ENCODE results near the gene RABIF.

Gene RABIF

DNA sequence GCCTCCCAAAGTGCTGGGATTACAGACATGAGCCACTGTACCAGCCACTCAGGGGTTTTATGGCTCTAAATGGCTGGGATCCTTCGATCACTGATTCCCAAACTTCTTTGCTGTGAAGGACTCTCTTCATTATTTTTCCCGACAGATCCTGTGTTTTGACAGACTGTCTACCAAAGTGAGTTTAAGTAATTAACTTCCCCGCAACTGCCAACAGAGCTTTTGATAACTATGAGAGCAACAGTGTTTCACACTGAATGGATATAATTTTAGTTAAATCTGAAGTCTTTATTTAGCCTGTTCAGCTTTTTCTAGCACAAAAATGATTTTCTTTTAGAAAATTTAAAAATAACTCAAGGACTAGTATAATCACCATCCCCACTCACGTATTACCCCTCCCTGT is 12.6 kb upstream of the RABIF start:
- Mint-ChIP-seq H3K27me3 (no peaks in the 10 kb centered on the region), H3K4me3 (no peak overlapping the region), H3K27ac (peak overlapping the region; percentile 28), H3K4me1 (ENCODE audit: low read depth) (no peaks in the 10 kb centered on the region), H3K36me3 (peaks cover 5% of the 10 kb centered on the region), H3K9me3 (ENCODE audit: low read depth) (no peaks in the 10 kb centered on the region)

GRCh38 chr1:202892501-202892900 is 3.6 kb upstream of the RABIF start:
- no peaks in the 10 kb centered on the region for H3K27me3 Mint-ChIP-seq

GRCh38 chr1:202890392-202890791 is 1.4 kb upstream of the RABIF start:
- H3K9me3 Mint-ChIP-seq (ENCODE audit: low read depth) = no peaks in the 10 kb centered on the region
- H3K4me3 Mint-ChIP-seq = no peak overlapping the region
- H3K4me1 Mint-ChIP-seq (ENCODE audit: low read depth) = peaks cover 18% of the 10 kb centered on the region
- no peaks in the 10 kb centered on the region for H3K36me3 Mint-ChIP-seq
- H3K27ac Mint-ChIP-seq = peak overlapping the region; percentile 31
- no peaks in the 10 kb centered on the region for H3K27me3 Mint-ChIP-seq

More at GRCh38 chr1:202892501-202892900, 3.6 kb upstream of the RABIF start:
- Mint-ChIP-seq H3K36me3 (no peaks in the 10 kb centered on the region), H3K9me3 (ENCODE audit: low read depth) (no peaks in the 10 kb centered on the region), H3K27ac (no peak overlapping the region), H3K4me1 (ENCODE audit: low read depth) (peaks cover 15% of the 10 kb centered on the region), H3K4me3 (no peak overlapping the region)

DNA sequence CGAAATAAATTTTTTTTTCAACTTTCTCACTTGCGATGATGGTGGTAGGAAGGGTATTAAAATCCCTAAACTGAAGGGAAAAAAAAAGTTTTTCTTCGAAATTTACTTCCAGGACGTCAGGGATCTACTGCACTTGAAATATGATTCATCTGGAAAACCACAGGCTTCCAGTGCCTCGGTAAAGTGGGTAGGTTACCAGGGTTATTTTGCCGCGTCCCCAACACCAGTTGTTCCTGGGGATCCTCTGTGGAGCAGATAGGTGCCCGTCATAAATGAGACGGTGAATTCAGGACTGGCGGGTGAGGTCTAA is 773 bp downstream of the RABIF start:
- Mint-ChIP-seq H3K9me3 (ENCODE audit: low read depth) (no peaks in the 10 kb centered on the region), H3K36me3 (no peaks in the 10 kb centered on the region), H3K4me3 (peak overlapping the region; percentile 93), H3K27ac (peak overlapping the region; percentile 87), H3K4me1 (ENCODE audit: low read depth) (peaks cover 22% of the 10 kb centered on the region), H3K27me3 (no peaks in the 10 kb centered on the region)

- peaks cover 2% of the 10 kb centered on the region for H3K36me3 Mint-ChIP-seq
- no peaks in the 10 kb centered on the region for H3K27me3 Mint-ChIP-seq
- H3K4me1 Mint-ChIP-seq (ENCODE audit: low read depth) = peaks cover 6% of the 10 kb centered on the region
- H3K27ac Mint-ChIP-seq = no peak overlapping the region
- H3K9me3 Mint-ChIP-seq (ENCODE audit: low read depth) = no peaks in the 10 kb centered on the region
- H3K4me3 Mint-ChIP-seq = no peak overlapping the region
Observed at GRCh38 chr1:202880961-202881460, 7.9 kb downstream of the RABIF start.

- Mint-ChIP-seq H3K4me3 (no peak overlapping the region), H3K9me3 (ENCODE audit: low read depth) (no peaks in the 10 kb centered on the region), H3K4me1 (ENCODE audit: low read depth) (peaks cover 5% of the 10 kb centered on the region), H3K27ac (no peak overlapping the region), H3K36me3 (peaks cover 2% of the 10 kb centered on the region), H3K27me3 (no peaks in the 10 kb centered on the region)
Observed at GRCh38 chr1:202880062-202880461, 8.9 kb downstream of the RABIF start.

- Mint-ChIP-seq H3K4me3 (no peak overlapping the region), H3K27ac (no peak overlapping the region), H3K27me3 (no peaks in the 10 kb centered on the region), H3K4me1 (ENCODE audit: low read depth) (peaks cover 2% of the 10 kb centered on the region), H3K36me3 (peaks cover 2% of the 10 kb centered on the region), H3K9me3 (ENCODE audit: low read depth) (no peaks in the 10 kb centered on the region)
Observed at GRCh38 chr1:202879128-202879527, 9.8 kb downstream of the RABIF start.

DNA sequence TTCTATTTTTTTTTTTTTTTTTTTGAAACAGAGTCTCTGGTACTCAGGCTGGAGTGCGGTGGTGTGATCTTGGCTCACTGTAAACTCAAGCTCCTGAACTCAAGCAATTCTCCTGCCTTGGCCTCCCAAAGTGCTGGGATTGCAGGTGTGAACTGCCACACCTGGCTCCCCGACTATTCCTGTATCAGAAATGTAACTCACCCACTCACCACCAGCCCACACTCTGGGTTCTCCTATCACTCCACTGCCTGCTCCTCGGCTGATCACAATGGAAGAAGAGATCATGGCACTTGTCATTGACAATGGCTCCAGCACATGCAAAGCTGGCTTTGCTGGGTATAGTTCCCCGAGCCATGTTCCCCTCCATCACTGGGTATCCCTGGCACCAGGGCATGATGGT is 15.9 kb downstream of the RABIF start:
- peaks cover 1% of the 10 kb centered on the region for H3K27me3 Mint-ChIP-seq
- no peaks in the 10 kb centered on the region for H3K4me1 Mint-ChIP-seq (ENCODE audit: low read depth)
- H3K27ac Mint-ChIP-seq = no peak overlapping the region
- H3K9me3 Mint-ChIP-seq (ENCODE audit: low read depth) = no peaks in the 10 kb centered on the region
- H3K36me3 Mint-ChIP-seq = no peaks in the 10 kb centered on the region
- H3K4me3 Mint-ChIP-seq = no peak overlapping the region

DNA sequence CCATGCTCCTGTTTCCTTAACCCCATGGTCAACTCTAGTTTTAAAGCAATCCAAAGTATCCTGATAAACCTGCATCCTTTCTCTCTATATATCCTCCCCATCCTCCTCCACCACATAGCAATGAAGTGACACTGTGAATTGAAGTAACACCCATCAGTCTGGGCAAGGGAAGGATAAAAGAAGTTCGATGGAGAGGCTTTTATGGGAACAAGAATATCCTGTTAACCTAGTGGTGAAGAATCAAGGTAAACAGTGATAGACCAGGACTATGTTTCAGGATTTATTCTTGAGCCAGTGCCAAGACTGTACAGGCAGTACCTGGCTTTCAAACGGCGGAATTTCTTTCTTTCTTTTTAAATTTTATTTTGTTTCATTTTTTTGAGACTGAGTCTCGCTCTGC is 17.6 kb downstream of the RABIF start:
- H3K27me3 Mint-ChIP-seq = peaks cover 4% of the 10 kb centered on the region
- no peak overlapping the region for H3K4me3 Mint-ChIP-seq
- H3K9me3 Mint-ChIP-seq (ENCODE audit: low read depth) = no peaks in the 10 kb centered on the region
- H3K4me1 Mint-ChIP-seq (ENCODE audit: low read depth) = no peaks in the 10 kb centered on the region
- no peaks in the 10 kb centered on the region for H3K36me3 Mint-ChIP-seq
- H3K27ac Mint-ChIP-seq = no peak overlapping the region

GRCh38 chr1:202862679-202863560 is 26.0 kb downstream of the RABIF start:
- Mint-ChIP-seq H3K27me3 (peaks cover 31% of the 10 kb centered on the region), H3K36me3 (no peaks in the 10 kb centered on the region), H3K9me3 (ENCODE audit: low read depth) (no peaks in the 10 kb centered on the region), H3K27ac (no peak overlapping the region), H3K4me3 (peak overlapping the region; percentile 81), H3K4me1 (ENCODE audit: low read depth) (peaks cover 12% of the 10 kb centered on the region)

- Mint-ChIP-seq H3K27ac (peak overlapping the region; percentile 28), H3K4me1 (ENCODE audit: low read depth) (peaks cover 12% of the 10 kb centered on the region), H3K36me3 (no peaks in the 10 kb centered on the region), H3K4me3 (peak overlapping the region; percentile 81), H3K27me3 (peaks cover 28% of the 10 kb centered on the region), H3K9me3 (ENCODE audit: low read depth) (no peaks in the 10 kb centered on the region)
Observed at GRCh38 chr1:202861420-202862132, 27.4 kb downstream of the RABIF start.

DNA sequence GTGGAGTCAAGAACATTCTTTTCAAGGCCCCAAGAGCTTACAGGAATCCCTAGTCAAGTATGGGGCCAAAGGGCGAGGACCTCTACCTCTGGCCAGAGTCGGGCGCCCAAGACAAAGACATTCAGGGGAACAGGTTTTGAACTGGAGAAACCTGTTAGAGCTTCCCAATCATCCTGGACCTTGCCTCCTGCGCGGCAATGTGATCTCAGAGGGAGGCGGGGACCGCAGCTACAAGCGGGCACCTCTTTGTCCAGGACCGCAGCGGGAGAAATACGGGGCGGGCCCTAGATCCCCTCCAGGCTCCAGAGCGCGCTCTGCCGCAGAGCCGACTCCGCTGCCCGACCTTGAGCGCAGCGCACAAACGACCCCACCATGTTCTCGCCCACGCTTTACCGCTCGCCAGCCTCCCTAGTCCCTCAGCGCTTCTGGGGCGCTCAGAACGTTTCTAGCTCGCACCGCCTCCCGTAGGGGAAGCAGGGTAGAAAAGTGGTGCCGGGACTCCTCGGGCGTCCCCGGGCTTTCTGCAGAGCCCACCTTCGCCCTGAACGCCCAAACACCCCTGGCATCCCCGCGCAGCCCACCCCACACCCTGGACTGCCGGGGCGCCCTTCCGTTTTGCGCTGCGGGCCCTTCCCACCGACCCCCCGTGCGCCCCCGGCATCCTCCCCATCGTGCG is 28.1 kb downstream of the RABIF start:
- Mint-ChIP-seq H3K9me3 (ENCODE audit: low read depth) (no peaks in the 10 kb centered on the region), H3K27me3 (peaks cover 25% of the 10 kb centered on the region), H3K36me3 (no peaks in the 10 kb centered on the region), H3K4me1 (ENCODE audit: low read depth) (peaks cover 12% of the 10 kb centered on the region), H3K27ac (peak overlapping the region; percentile 28), H3K4me3 (peak overlapping the region; percentile 81)

- Mint-ChIP-seq H3K4me3 (no peak overlapping the region), H3K27ac (no peak overlapping the region), H3K9me3 (ENCODE audit: low read depth) (no peaks in the 10 kb centered on the region), H3K36me3 (no peaks in the 10 kb centered on the region), H3K27me3 (peaks cover 18% of the 10 kb centered on the region), H3K4me1 (ENCODE audit: low read depth) (peaks cover 12% of the 10 kb centered on the region)
Observed at GRCh38 chr1:202858789-202859414, 30.0 kb downstream of the RABIF start.

GRCh38 chr1:202858331-202858730 is 30.6 kb downstream of the RABIF start:
- H3K4me3 Mint-ChIP-seq = no peak overlapping the region
- H3K27ac Mint-ChIP-seq = no peak overlapping the region
- H3K9me3 Mint-ChIP-seq (ENCODE audit: low read depth) = no peaks in the 10 kb centered on the region
- peaks cover 18% of the 10 kb centered on the region for H3K27me3 Mint-ChIP-seq
- H3K36me3 Mint-ChIP-seq = no peaks in the 10 kb centered on the region
- H3K4me1 Mint-ChIP-seq (ENCODE audit: low read depth) = peaks cover 12% of the 10 kb centered on the region
